OCI-LY7 (cell line): ENCODE measurements around the gene GRAMD1B. TPM values are rescaled to one million over a fixed set of nuclear protein-coding genes. Genes with fewer than 3 reads are reported as not detected.
A peak's percentile ranks its signal among the peaks of the same experiment; 100 is the strongest.

ENCODE experiments used
- BruUV-seq: library from RNA; stranded (reverse); fragments of 400-500 nt; replicated peaks from 2 replicates; lab custom pipeline; 2021; lab: Mats Ljungman, UMichigan
- CTCF ChIA-PET: fragments of 300-600 bp; sonication (Branson Sonifier 250); formaldehyde crosslinking; loops from one replicate; lab custom pipeline; 2022; ENCODE audit warnings: antibody characterized with exemption; ENCODE audit not compliant: unreplicated experiment; lab: Charles Lee
- POLR2A ChIA-PET: fragments of 300-600 bp; sonication (Branson Sonifier 250); formaldehyde crosslinking; loops from one replicate; lab custom pipeline; 2022; ENCODE audit warnings: antibody characterized with exemption; lab: Charles Lee
- DNase-seq: peaks from one replicate; pipeline ENCODE4 v3.0.0-alpha.2; 2015; ENCODE audit warnings: low spot score
- H2AFZ ChIP-seq: fragments of 200-600 bp; sonication (generic), shearing (Covaris generic); 2 replicates; pipeline ENCODE4 v1.6.1; 2014; ENCODE audit warnings: mild to moderate bottlenecking, antibody characterized with exemption, low read length, moderate library complexity
- H3K27ac ChIP-seq: fragments of 200-600 bp; sonication (generic); 2 replicates; pipeline ENCODE4 v1.5.1; 2014; ENCODE audit warnings: mixed run types, low read depth, mild to moderate bottlenecking, moderate library complexity, low read length, inconsistent platforms; ENCODE audit not compliant: poor library complexity, severe bottlenecking
- H3K36me3 ChIP-seq: fragments of 200-600 bp; sonication (generic); 2 replicates; pipeline ENCODE4 v1.6.1; 2014; ENCODE audit warnings: mild to moderate bottlenecking, antibody characterized with exemption, low read length, moderate library complexity, mixed read lengths; ENCODE audit not compliant: insufficient read depth
- H3K4me1 ChIP-seq: fragments of 200-600 bp; sonication (generic); 2 replicates; pipeline ENCODE4 v1.5.1; 2014; ENCODE audit warnings: mild to moderate bottlenecking, low read length; ENCODE audit not compliant: insufficient read depth, poor library complexity, severe bottlenecking
- H3K4me2 ChIP-seq: fragments of 200-600 bp; sonication (generic); 2 replicates; pipeline ENCODE4 v1.6.1; 2014; ENCODE audit warnings: mild to moderate bottlenecking, low read length
- H3K4me3 ChIP-seq: fragments of 200-600 bp; sonication (generic); 2 replicates; pipeline ENCODE4 v1.5.1; 2014; ENCODE audit warnings: mild to moderate bottlenecking, low read depth, low read length; ENCODE audit not compliant: poor library complexity, severe bottlenecking
- H3K79me2 ChIP-seq: fragments of 200-600 bp; sonication (generic); 2 replicates; pipeline ENCODE4 v1.6.1; 2016; ENCODE audit warnings: low read depth, mild to moderate bottlenecking, low read length, moderate library complexity, mixed read lengths; ENCODE audit not compliant: insufficient read depth
- H3K9me2 ChIP-seq: fragments of 200-600 bp; sonication (generic); 2 replicates; pipeline ENCODE4 v1.6.1; 2016; ENCODE audit warnings: mild to moderate bottlenecking, low read length, mixed read lengths; ENCODE audit not compliant: insufficient read depth
- H3K9me3 ChIP-seq: fragments of 200-600 bp; sonication (generic); 2 replicates; pipeline ENCODE4 v1.6.1; 2014; ENCODE audit warnings: mild to moderate bottlenecking, mixed run types, low read length, mixed read lengths
- H4K20me1 ChIP-seq: fragments of 200-600 bp; sonication (generic); 2 replicates; pipeline ENCODE4 v1.6.1; 2014; ENCODE audit warnings: mild to moderate bottlenecking, antibody characterized with exemption, low read length, moderate library complexity, mixed read lengths; ENCODE audit not compliant: insufficient read depth
- CTCF ChIP-seq: fragments of 200-600 bp; sonication (generic); conservative IDR thresholded peaks from 2 replicates; pipeline ENCODE4 v1.5.1; 2014; ENCODE audit warnings: mild to moderate bottlenecking, antibody characterized with exemption, low read length, moderate library complexity, mixed read lengths
- EZH2phosphoT487 ChIP-seq: fragments of 200-600 bp; sonication (generic); IDR thresholded peaks from 2 replicates; pipeline ENCODE4 v1.6.1; 2018; ENCODE audit warnings: low read depth, borderline replicate concordance, mild to moderate bottlenecking, mixed run types, antibody characterized with exemption, low read length, moderate library complexity, mixed read lengths
- intact Hi-C: fragments of 100-400 bp; cut with micrococcal nuclease; formaldehyde crosslinking; loops from one replicate; pipeline ENCODE4 v1.10.0; 2022; ENCODE audit not compliant: unreplicated experiment
- total RNA-seq, 2 experiments: library from RNA; depleted of rRNA in 1 of 2; stranded (reverse); fragments of >200 nt in 1 of 2; shearing (Covaris generic) in 1 of 2; gene quantifications; 2 replicates each; pipeline ENCODE4 v1.2.3, GENCODE V29; 2014 to 2022

GRAMD1B gene
- total RNA-seq, 2 experiments from 2014 or later: 0.16 TPM; not detected in 1

- intact Hi-C loops: no loop called here
- no TSS peak for BruUV-seq
- Histone ChIP-seq H3K79me2 (no peaks in the 10 kb centered on the region), H4K20me1 (no peaks in the 10 kb centered on the region), H3K4me3 (no peak overlapping the region), H2AFZ (no peak overlapping the region), H3K36me3 (no peaks in the 10 kb centered on the region), H3K4me1 (no peaks in the 10 kb centered on the region), H3K9me3 (no peaks in the 10 kb centered on the region), H3K9me2 (no peaks in the 10 kb centered on the region), H3K27ac (no peak overlapping the region), H3K4me2 (no peak overlapping the region)
- TF ChIP-seq EZH2phosphoT487 (no peak), CTCF (no peak)
- CTCF ChIA-PET: no interaction called here
- no peak for DNase-seq
- POLR2A ChIA-PET: interaction anchor here (0.6 kb wide), 1 partner anchor 21 kb away, joined by 4 read pairs; no protein-coding TSS in a partner anchor
These were observed 840 bp downstream of the GRAMD1B start for GRCh38 chr11:123430721-123431497.

GRCh38 chr11:123431619-123432018, 1.6 kb downstream of the GRAMD1B start:
- no peak for DNase-seq
- Histone ChIP-seq H3K27ac (no peak overlapping the region), H3K4me3 (no peak overlapping the region), H3K4me2 (no peak overlapping the region), H4K20me1 (no peaks in the 10 kb centered on the region), H3K9me2 (no peaks in the 10 kb centered on the region), H3K9me3 (no peaks in the 10 kb centered on the region), H2AFZ (no peak overlapping the region), H3K79me2 (no peaks in the 10 kb centered on the region), H3K4me1 (no peaks in the 10 kb centered on the region), H3K36me3 (no peaks in the 10 kb centered on the region)
- BruUV-seq: no TSS peak
- POLR2A ChIA-PET: interaction anchor here (0.6 kb wide), 1 partner anchor 22 kb away, joined by 4 read pairs; no protein-coding TSS in a partner anchor
- TF ChIP-seq CTCF (no peak), EZH2phosphoT487 (no peak)
- intact Hi-C loops: no loop called here
- CTCF ChIA-PET: no interaction called here

GRCh38 chr11:123434262-123434661, 4.2 kb downstream of the GRAMD1B start:
- intact Hi-C loops: no loop called here

More at GRCh38 chr11:123434262-123434661, 4.2 kb downstream of the GRAMD1B start:
- BruUV-seq: no TSS peak
- peak; percentile 43 for DNase-seq
- ChIA-PET POLR2A (no interaction called here), CTCF (no interaction called here)
- Histone ChIP-seq H3K4me3 (no peak overlapping the region), H3K9me2 (no peaks in the 10 kb centered on the region), H4K20me1 (no peaks in the 10 kb centered on the region), H2AFZ (no peak overlapping the region), H3K4me1 (no peaks in the 10 kb centered on the region), H3K79me2 (no peaks in the 10 kb centered on the region), H3K4me2 (no peak overlapping the region), H3K9me3 (no peaks in the 10 kb centered on the region), H3K27ac (no peak overlapping the region), H3K36me3 (no peaks in the 10 kb centered on the region)
- no peak for TF ChIP-seq EZH2phosphoT487
- TF ChIP-seq CTCF: peak; percentile 74
